H1 (cell line): Measurements from ENCODE around the gene DYNLT2. TPM values are rescaled to one million over a fixed set of nuclear protein-coding genes. Genes with fewer than 3 reads are reported as not detected.

Experiments
- E2F6 ChIP-seq: IDR thresholded peaks from 2 replicates; pipeline ENCODE4 v1.6.1; 2012; ENCODE audit warnings: inconsistent platforms
- RBBP5 ChIP-seq: IDR thresholded peaks from 2 replicates; pipeline ENCODE4 v1.7.1; 2012; ENCODE audit warnings: low read depth, mild to moderate bottlenecking, inconsistent platforms, low read length, moderate library complexity, borderline replicate concordance
- SRF ChIP-seq: IDR thresholded peaks from 2 replicates; pipeline ENCODE4 v1.6.1; 2011; ENCODE audit warnings: mild to moderate bottlenecking, low read depth, low read length, moderate library complexity
- polyA plus RNA-seq, 7 experiments: library from polyadenylated mRNA; depleted of rRNA in 3 of 7; stranded (reverse) in 5 of 7; unstranded in 2 of 7; fragments of >200 nt in 5 of 7; fragments of 200-250 nt in 2 of 7; gene quantifications; 1 replicate in 5 of 7; 2 replicates in 1 of 7; 4 replicates in 1 of 7; pipeline versions ENCODE4 v1.2.1 to v1.2.3, GENCODE V29; 2011 to 2013; ENCODE audit warnings: missing spikeins in 2 of 7, mixed read lengths in 2 of 7
- total RNA-seq: library from RNA; stranded (reverse); fragmentation: NEBNext Ultra II Directional; extraction: Animal tissue kit (Norgen Biotek cat#: 25700); gene quantifications from 2 replicates; pipeline ENCODE4 v1.2.1, GENCODE V29; 2021

Gene DYNLT2
- total and polyA plus RNA-seq, 2 of the 8 experiments (the other 6 are each of a cell fraction or from before 2014, with no cell fraction given) = 0.48 to 1.8 TPM

- TF ChIP-seq RBBP5 = no peak
- no peak for TF ChIP-seq SRF
- no peak for TF ChIP-seq E2F6
Measured at GRCh38 chr6:169763308-169763707, 11.9 kb upstream of the DYNLT2 start (continued).
